Stimulated activated CD8-positive, alpha-beta memory T cell treated with anti-CD3 and anti-CD28 coated beads, Interleukin-7, amount 100 ng/mL, for 24 hours (primary cell): ENCODE results near the gene RCE1.

Source experiments
- DNase-seq: peaks from one replicate; pipeline ENCODE4 v3.0.0-alpha.2; 2020; ENCODE audit warnings: low read depth

The RCE1 gene

GRCh38 chr11:66845143-66845875 lies 2.1 kb downstream of the RCE1 start:
- DNase-seq, result no peak

GRCh38 chr11:66845876-66846212 lies 2.6 kb downstream of the RCE1 start:
- DNase-seq, result no peak

GRCh38 chr11:66846671-66847091 lies 3.4 kb downstream of the RCE1 start:
- DNase-seq, result no peak

GRCh38 chr11:66847461-66848232 lies 4.4 kb downstream of the RCE1 start:
- no peak for DNase-seq

- no peak for DNase-seq
Observed at GRCh38 chr11:66848671-66849500, 5.6 kb downstream of the RCE1 start.

GRCh38 chr11:66849501-66850234 lies 6.4 kb downstream of the RCE1 start:
- no peak for DNase-seq

- no peak for DNase-seq
Observed at GRCh38 chr11:66850235-66850587, 7.0 kb downstream of the RCE1 start.

- DNase-seq, result no peak
Observed at GRCh38 chr11:66850588-66851238, 7.5 kb downstream of the RCE1 start.

GRCh38 chr11:66851239-66851596 lies 8.0 kb downstream of the RCE1 start:
- no peak for DNase-seq

- no peak for DNase-seq
Observed at GRCh38 chr11:66851698-66852465, 8.6 kb downstream of the RCE1 start.

- DNase-seq, result no peak
Observed at GRCh38 chr11:66852466-66853241, 9.4 kb downstream of the RCE1 start.

- no peak for DNase-seq
Observed at GRCh38 chr11:66853242-66854229, 10.3 kb downstream of the RCE1 start.

GRCh38 chr11:66854231-66854661 lies 11.0 kb downstream of the RCE1 start:
- no peak for DNase-seq

GRCh38 chr11:66854729-66855211 lies 11.5 kb downstream of the RCE1 start:
- no peak for DNase-seq

GRCh38 chr11:66855574-66856495 lies 12.6 kb downstream of the RCE1 start:
- DNase-seq, result peak; percentile 67

GRCh38 chr11:66856496-66857233 lies 13.4 kb downstream of the RCE1 start, which contains the start of gene LRFN4:
Gene LRFN4, plus strand, starts transcription at chr11:66857064. Its CDS starts 681 bp downstream, at chr11:66857745.
- no peak for DNase-seq
